Stomach (tissue), 9 donors: Measurements from ENCODE around the gene LMOD1. TPM values are rescaled to one million over a fixed set of nuclear protein-coding genes. Genes with fewer than 3 reads are reported as not detected.
A peak's percentile ranks its signal among the peaks of the same experiment; 100 is the strongest.

ENCODE experiments used
- DNase-seq, 2 donors: peaks; one replicate each; pipeline versions ENCODE4 v3.0.0 to v3.0.0-alpha.2; 2013 to 2019
- H3K27ac ChIP-seq, 5 donors: fragments of 200-600 bp in 4 of 5; sonication (generic) in 4 of 5; one replicate each; pipeline ENCODE4 v1.5.1; 2013 to 2019; ENCODE audit warnings: mild to moderate bottlenecking in 1 of 5, moderate library complexity in 1 of 5
- H3K27me3 ChIP-seq, 3 donors: fragments of 200-600 bp; sonication (generic); one replicate each; pipeline ENCODE4 v1.5.1; 2017 to 2019; ENCODE audit warnings: mixed run types in 1 of 3
- H3K36me3 ChIP-seq, 4 donors: fragments of 200-600 bp; sonication (generic); 1 replicate in 3 of 4; 2 replicates in 1 of 4; pipeline ENCODE4 v1.5.1; 2016 to 2019
- H3K4me1 ChIP-seq, 4 donors: fragments of 200-600 bp; sonication (generic); one replicate each; pipeline ENCODE4 v1.5.1; 2016 to 2019
- H3K4me3 ChIP-seq, 4 donors: fragments of 200-600 bp; sonication (generic) in 3 of 4; one replicate each; pipeline ENCODE4 v1.5.1; 2016 to 2019; ENCODE audit warnings: mild to moderate bottlenecking in 1 of 4
- H3K9me3 ChIP-seq, 4 donors: fragments of 200-600 bp; sonication (generic); one replicate each; pipeline ENCODE4 v1.5.1; 2016 to 2019
- EP300 ChIP-seq: sonication (generic); formaldehyde crosslinking; IDR thresholded peaks from one replicate; pipeline ENCODE4 v1.6.1; 2017; ENCODE audit warnings: antibody characterized with exemption
- POLR2A ChIP-seq, 4 donors: fragments of 450-650 bp; IDR thresholded peaks; one replicate each; pipeline ENCODE4 v1.6.1; 2016; ENCODE audit warnings: antibody characterized with exemption in 4 of 4, control low read depth in 2 of 4, mild to moderate bottlenecking in 1 of 4, moderate library complexity in 1 of 4
- POLR2AphosphoS5 ChIP-seq, 3 donors: sonication (generic); formaldehyde crosslinking; IDR thresholded peaks; one replicate each; pipeline ENCODE4 v1.6.1; 2016; ENCODE audit warnings: antibody characterized with exemption in 3 of 3
- WGBS, 5 donors: extraction: QIAGEN DNeasy Blood & Tissue Kit in 3 of 5; methylation state at CpG; one replicate each; pipeline versions ENCODE4 v1.1.5 to v1.1.7; 2013 to 2018; 5-methylcytosine and 5-hydroxymethylcytosine counted together
- intact Hi-C: fragments of 100-400 bp; cut with DNase I; formaldehyde crosslinking; loops from one replicate; pipeline ENCODE4 v1.15.1; 2023; ENCODE audit warnings: low total_unique reads
- polyA plus RNA-seq, 3 donors: library from polyadenylated mRNA; stranded (reverse); fragments of 200-250 nt; gene quantifications; one replicate each; pipeline ENCODE4 v1.2.3, GENCODE V29; 2013
- small RNA-seq, 4 donors: library from RNA; depleted of rRNA; stranded (forward); fragments of <200 nt; gene quantifications; one replicate each; pipeline ENCODE3, GENCODE V24; 2016
- total RNA-seq, 5 donors: library from RNA; depleted of rRNA; stranded (reverse); fragments of >200 nt; gene quantifications; one replicate each; pipeline versions ENCODE4 v1.1.0 to v1.2.3, GENCODE V29; 2014 to 2016
- TF ChIP-seq, protein P1 (sequence below), 7 experiments: fragments of 450-650 bp in 4 of 7; fragments of 200-600 bp in 3 of 7; sonication (generic) in 3 of 7; IDR thresholded peaks; one replicate each; pipeline ENCODE4 v1.5.1; 2016 to 2019; ENCODE audit warnings: antibody characterized with exemption in 7 of 7, control low read depth in 2 of 7, mild to moderate bottlenecking in 1 of 7
- donor health status: healthy with polysubstance abuse.
- donor health status: Bipolar disorder and iron deficiency.
- donor health status: healthy.

The LMOD1 gene
- total and polyA plus RNA-seq, 8 donors, result 19.6 to 420 (median 91.7) TPM

- WGBS, 5 donors, result 4 to 28% (median 14%) methylated on average over 1 of the region's 1 CpG
- Histone ChIP-seq H3K9me3 (no peaks in the 10 kb centered on the region), H3K27ac (peak overlapping the region in 3 of 5 donors; percentile 15 to 60 (median 40)), H3K4me3 (no peak overlapping the region), H3K27me3 (no peaks in the 10 kb centered on the region), H3K4me1 (peaks cover 0 to 23% (median 13%) of the 10 kb centered on the region in 4 donors), H3K36me3 (peaks cover 34 to 75% (median 73%) of the 10 kb centered on the region in 4 donors)
- TF ChIP-seq POLR2A (IDR thresholded peaks at IDR 0.05) (no peak), EP300 (no peak), POLR2AphosphoS5 (IDR thresholded peaks at IDR 0.05) (no peak)
- TF ChIP-seq, protein P1, sequence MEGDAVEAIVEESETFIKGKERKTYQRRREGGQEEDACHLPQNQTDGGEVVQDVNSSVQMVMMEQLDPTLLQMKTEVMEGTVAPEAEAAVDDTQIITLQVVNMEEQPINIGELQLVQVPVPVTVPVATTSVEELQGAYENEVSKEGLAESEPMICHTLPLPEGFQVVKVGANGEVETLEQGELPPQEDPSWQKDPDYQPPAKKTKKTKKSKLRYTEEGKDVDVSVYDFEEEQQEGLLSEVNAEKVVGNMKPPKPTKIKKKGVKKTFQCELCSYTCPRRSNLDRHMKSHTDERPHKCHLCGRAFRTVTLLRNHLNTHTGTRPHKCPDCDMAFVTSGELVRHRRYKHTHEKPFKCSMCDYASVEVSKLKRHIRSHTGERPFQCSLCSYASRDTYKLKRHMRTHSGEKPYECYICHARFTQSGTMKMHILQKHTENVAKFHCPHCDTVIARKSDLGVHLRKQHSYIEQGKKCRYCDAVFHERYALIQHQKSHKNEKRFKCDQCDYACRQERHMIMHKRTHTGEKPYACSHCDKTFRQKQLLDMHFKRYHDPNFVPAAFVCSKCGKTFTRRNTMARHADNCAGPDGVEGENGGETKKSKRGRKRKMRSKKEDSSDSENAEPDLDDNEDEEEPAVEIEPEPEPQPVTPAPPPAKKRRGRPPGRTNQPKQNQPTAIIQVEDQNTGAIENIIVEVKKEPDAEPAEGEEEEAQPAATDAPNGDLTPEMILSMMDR (IDR thresholded peaks at IDR 0.05), result no peak
- intact Hi-C loops, result no loop called here
- DNase-seq, result peak in 1 of 2 donors; percentile 48
Measured at GRCh38 chr1:201850053-201850397, 96.3 kb downstream of the LMOD1 start.

- Histone ChIP-seq H3K4me3 (no peak overlapping the region), H3K27me3 (no peaks in the 10 kb centered on the region), H3K27ac (peak overlapping the region in 3 of 5 donors; percentile 15 to 60 (median 40)), H3K36me3 (peaks cover 30 to 70% (median 68%) of the 10 kb centered on the region in 4 donors), H3K9me3 (no peaks in the 10 kb centered on the region), H3K4me1 (peaks cover 0 to 23% (median 13%) of the 10 kb centered on the region in 4 donors)
- intact Hi-C loops, result no loop called here
- WGBS, 5 donors, result 59 to 86% (median 86%) methylated on average over 2 of the region's 2 CpGs
- TF ChIP-seq POLR2AphosphoS5 (IDR thresholded peaks at IDR 0.05) (no peak), POLR2A (IDR thresholded peaks at IDR 0.05) (no peak), EP300 (no peak)
- TF ChIP-seq, protein P1 (IDR thresholded peaks at IDR 0.05), result no peak
- no peak for DNase-seq
Measured at GRCh38 chr1:201849372-201850052, 96.8 kb downstream of the LMOD1 start.

- TF ChIP-seq EP300 (no peak), POLR2AphosphoS5 (IDR thresholded peaks at IDR 0.05) (no peak), POLR2A (IDR thresholded peaks at IDR 0.05) (no peak)
- TF ChIP-seq, protein P1 (IDR thresholded peaks at IDR 0.05), result no peak
- DNase-seq, result no peak
- H3K36me3 ChIP-seq, result peaks cover 17 to 57% (median 55%) of the 10 kb centered on the region in 4 donors
- H3K27me3 ChIP-seq, result no peaks in the 10 kb centered on the region
- WGBS, 5 donors, result 95 to 98% (median 96%) methylated on average over 6 of the region's 6 CpGs
- no peaks in the 10 kb centered on the region for H3K9me3 ChIP-seq
- intact Hi-C loops, result no loop called here
- no peak overlapping the region for H3K4me3 ChIP-seq
- H3K4me1 ChIP-seq, result peaks cover 0 to 23% (median 13%) of the 10 kb centered on the region in 4 donors
- H3K27ac ChIP-seq, result no peak overlapping the region
Measured at GRCh38 chr1:201848230-201848629, 98.1 kb downstream of the LMOD1 start.

DNA sequence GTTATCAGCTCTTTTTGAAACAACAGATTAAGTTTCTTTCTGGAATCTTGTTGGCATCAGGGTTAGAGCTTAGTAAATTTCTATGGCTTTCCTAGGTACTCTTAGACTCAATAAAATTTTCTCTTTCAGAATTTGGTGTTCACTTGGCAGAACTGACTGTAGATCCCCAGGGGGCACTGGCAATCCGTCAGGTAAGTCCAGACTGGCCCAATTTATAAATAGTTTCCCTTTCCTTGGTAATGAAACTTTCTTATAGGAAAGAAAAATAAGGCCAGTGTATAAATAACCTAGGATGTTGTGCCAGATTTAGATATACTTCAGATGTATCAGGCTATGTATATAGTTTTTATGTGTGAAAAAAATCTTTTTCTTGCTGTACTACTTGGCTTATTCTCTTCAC, 99.2 kb downstream of the LMOD1 start:
- TF ChIP-seq, protein P1 (IDR thresholded peaks at IDR 0.05), result no peak
- TF ChIP-seq POLR2AphosphoS5 (IDR thresholded peaks at IDR 0.05), result no peak
- TF ChIP-seq EP300, result no peak
- H3K36me3 ChIP-seq, result peaks cover 7 to 47% (median 45%) of the 10 kb centered on the region in 4 donors
- H3K27ac ChIP-seq, result no peak overlapping the region
- no peaks in the 10 kb centered on the region for H3K9me3 ChIP-seq
- peaks cover 0 to 23% (median 14%) of the 10 kb centered on the region in 4 donors for H3K4me1 ChIP-seq
- intact Hi-C loops, result no loop called here
- H3K4me3 ChIP-seq, result no peak overlapping the region
- H3K27me3 ChIP-seq, result no peaks in the 10 kb centered on the region
- 68 to 83% (median 73%) methylated on average over 1 of the region's 1 CpG for WGBS, 5 donors
- DNase-seq, result no peak

Small RNA genes within 50 kb of the gene (small RNA-seq; reads per million reads assigned to genes)
- gene MIR6739 (0 reads per million in 4 donors), gene RF00156 (0 reads per million in 4 donors)

Other genes with a start within 250 kb of the LMOD1 start
- 10 to 100 TPM in 2 of 5 donors, 1 to 10 TPM in 3; 5.2 to 27.9 (median 9.9) TPM for gene IPO9, start 117.4 kb downstream of the LMOD1 start, total RNA-seq
- gene IPO9, start 117.4 kb downstream of the LMOD1 start, polyA plus RNA-seq, result 10 to 100 TPM; 13.5 to 18.6 (median 14.4) TPM
- gene SHISA4, start 57.6 kb downstream of the LMOD1 start, total RNA-seq, result 10 to 100 TPM in 3 of 5 donors, 1 to 10 TPM in 1, under 1 TPM in 1; 0.87 to 33.3 (median 10.3) TPM
- 10 to 100 TPM; 14.1 to 18.3 (median 14.6) TPM for gene SHISA4, start 57.6 kb downstream of the LMOD1 start, polyA plus RNA-seq
- 10 to 100 TPM in 2 of 5 donors, 1 to 10 TPM in 3; 3.2 to 47.0 (median 7.1) TPM for gene TIMM17A, start 9.0 kb upstream of the LMOD1 start, total RNA-seq
- gene TIMM17A, start 9.0 kb upstream of the LMOD1 start, polyA plus RNA-seq, result 10 to 100 TPM; 26.1 to 48.8 (median 37.4) TPM
- 100 to 1,000 TPM in 3 of 5 donors, 10 to 100 TPM in 2; 23.3 to 900 (median 102) TPM for gene RNPEP, start 36.1 kb upstream of the LMOD1 start, total RNA-seq
- 10 to 100 TPM; 31.6 to 38.6 (median 37.6) TPM for gene RNPEP, start 36.1 kb upstream of the LMOD1 start, polyA plus RNA-seq
- gene ELF3, start 64.0 kb upstream of the LMOD1 start, total RNA-seq, result 1,000 to 10,000 TPM in 1 of 5 donors, 100 to 1,000 TPM in 4; 174 to 1,083 (median 289) TPM
- 100 to 1,000 TPM; 146 to 253 (median 242) TPM for gene ELF3, start 64.0 kb upstream of the LMOD1 start, polyA plus RNA-seq
- 1 to 10 TPM in 1 of 5 donors, under 1 TPM in 3, not detected in 1; under 0.01 to 2.0 (median 0.45) TPM for gene GPR37L1, start 176.4 kb upstream of the LMOD1 start, total RNA-seq
- gene GPR37L1, start 176.4 kb upstream of the LMOD1 start, polyA plus RNA-seq, result under 1 TPM in 1 of 3 donors, not detected in 2; 0.18 TPM
- 10 to 100 TPM in 4 of 5 donors, 1 to 10 TPM in 1; 7.8 to 34.5 (median 29.4) TPM for gene ARL8A, start 198.2 kb upstream of the LMOD1 start, total RNA-seq
- gene ARL8A, start 198.2 kb upstream of the LMOD1 start, polyA plus RNA-seq, result 10 to 100 TPM; 18.3 to 20.4 (median 19.1) TPM
- 10 to 100 TPM in 1 of 5 donors, 1 to 10 TPM in 3, not detected in 1; 2.0 to 16.3 (median 4.6) TPM for gene PTPN7, start 214.1 kb upstream of the LMOD1 start, total RNA-seq
- gene PTPN7, start 214.1 kb upstream of the LMOD1 start, polyA plus RNA-seq, result 1 to 10 TPM; 1.8 to 4.4 (median 2.1) TPM
- gene LGR6, start 247.3 kb upstream of the LMOD1 start, total RNA-seq, result under 1 TPM in 2 of 5 donors, not detected in 3; 0.43 to 0.73 TPM
- gene LGR6, start 247.3 kb upstream of the LMOD1 start, polyA plus RNA-seq, result 1 to 10 TPM in 1 of 3 donors, under 1 TPM in 1, not detected in 1; 0.15 to 3.5 TPM